K562 (cell line): ENCODE results near the gene YAE1. TPM values are rescaled to one million over a fixed set of nuclear protein-coding genes. Genes with fewer than 3 reads are reported as not detected.
A peak's percentile ranks its signal among the peaks of the same experiment; 100 is the strongest.

Experiments used
- ARID3A ChIP-seq: IDR thresholded peaks from 2 replicates; pipeline ENCODE4 v1.6.1; 2012; ENCODE audit warnings: low read depth, low read length, improper control_type of control experiment, borderline replicate concordance
- ATF7 ChIP-seq: fragments of 450-650 bp; IDR thresholded peaks from 2 replicates; pipeline ENCODE4 v1.7.1; 2014; ENCODE audit warnings: mild to moderate bottlenecking, moderate library complexity
- EP300 ChIP-seq: IDR thresholded peaks from 2 replicates; pipeline ENCODE4 v1.6.1; 2012; ENCODE audit warnings: low read length, improper control_type of control experiment
- ESRRB ChIP-seq: fragments of 250-450 bp; sonication (Bioruptor Pico); IDR thresholded peaks from 2 replicates; pipeline ENCODE4 v1.5.0; 2020; ENCODE audit warnings: mild to moderate bottlenecking, moderate library complexity, borderline replicate concordance
- EZH2 ChIP-seq: IDR thresholded peaks from 2 replicates; pipeline ENCODE4 v1.6.1; 2012; ENCODE audit warnings: low read depth, mild to moderate bottlenecking, inconsistent platforms, low read length, borderline replicate concordance
- GTF2E2 ChIP-seq: fragments of 200-800 bp; sonication (Bioruptor generic); IDR thresholded peaks from 2 replicates; pipeline ENCODE4 v1.6.1; 2016; ENCODE audit warnings: missing genetic modification characterization, missing compliant biosample characterization
- KDM2B ChIP-seq: fragments of 250-450 bp; sonication (Bioruptor Pico); IDR thresholded peaks from 2 replicates; pipeline ENCODE4 v1.8.0; 2021; ENCODE audit warnings: mild to moderate bottlenecking, moderate library complexity
- MED1 ChIP-seq: sonication (generic); formaldehyde crosslinking; IDR thresholded peaks from 2 replicates; pipeline ENCODE4 v1.8.1; 2023; ENCODE audit warnings: missing genetic modification reagents, borderline replicate concordance
- MTA1 ChIP-seq: fragments of 450-650 bp; IDR thresholded peaks from 2 replicates; pipeline ENCODE4 v1.6.1; 2017; ENCODE audit warnings: borderline replicate concordance
- MTA3 ChIP-seq: fragments of 450-650 bp; formaldehyde crosslinking; IDR thresholded peaks from 2 replicates; pipeline ENCODE4 v1.6.1; 2017; ENCODE audit warnings: mild to moderate bottlenecking, borderline replicate concordance
- NCOA6 ChIP-seq: fragments of 450-650 bp; IDR thresholded peaks from 2 replicates; pipeline ENCODE4 v1.6.1; 2017; ENCODE audit warnings: mild to moderate bottlenecking
- PHTF2 ChIP-seq: fragments of 250-450 bp; sonication (Bioruptor Pico); IDR thresholded peaks from 2 replicates; pipeline ENCODE4 v1.5.0; 2021; ENCODE audit warnings: mild to moderate bottlenecking
- POLR2B ChIP-seq: fragments of 450-650 bp; IDR thresholded peaks from 2 replicates; pipeline ENCODE4 v1.6.1; 2018; ENCODE audit warnings: low read depth; ENCODE audit not compliant: partially characterized antibody
- SIN3B ChIP-seq: fragments of 450-650 bp; IDR thresholded peaks from 2 replicates; pipeline ENCODE4 v1.6.1; 2017; ENCODE audit warnings: low read depth, mild to moderate bottlenecking, moderate library complexity
- SREBF2 ChIP-seq: sonication (generic); formaldehyde crosslinking; IDR thresholded peaks from 2 replicates; pipeline ENCODE4 v1.4.0; 2020; ENCODE audit warnings: mild to moderate bottlenecking, missing genetic modification reagents
- TGIF2 ChIP-seq: sonication (generic); formaldehyde crosslinking; IDR thresholded peaks from 2 replicates; pipeline ENCODE4 v1.8.1; 2022; ENCODE audit warnings: mild to moderate bottlenecking, missing genetic modification reagents, moderate library complexity
- ZMIZ1 ChIP-seq, 2 experiments: fragments of 150-350 bp in 1 of 2; IDR thresholded peaks; 2 replicates each; pipeline ENCODE4 v1.6.1; 2012 to 2016; ENCODE audit warnings: low read depth in 2 of 2, low read length in 2 of 2, mild to moderate bottlenecking in 1 of 2, moderate library complexity in 1 of 2
- ZNF232 ChIP-seq: sonication (generic); formaldehyde crosslinking; IDR thresholded peaks from 2 replicates; pipeline ENCODE4 v1.8.0; 2022; ENCODE audit warnings: mild to moderate bottlenecking, missing genetic modification reagents
- polyA plus RNA-seq, 8 experiments: library from polyadenylated mRNA; depleted of rRNA in 4 of 8; stranded (reverse) in 5 of 8; unstranded in 3 of 8; fragments of >200 nt; fragmentation: Nextera tagmentation in 2 of 8; fragmentation: Illumina TruSeq in 1 of 8; extraction: Ambion mirVana in 2 of 8; extraction: Trizol in 1 of 8; gene quantifications; 2 replicates each; pipeline versions ENCODE4 v1.2.1 to v1.2.3, GENCODE V29; 2011 to 2014; ENCODE audit warnings: inconsistent platforms in 1 of 8, missing spikeins in 1 of 8
- total RNA-seq, 7 experiments: library from RNA; depleted of rRNA in 6 of 7; stranded (reverse); fragments of >200 nt in 6 of 7; fragmentation: Illumina TruSeq in 2 of 7; extraction: Trizol in 2 of 7; gene quantifications; 2 replicates each; pipeline versions ENCODE4 v1.2.1 to v1.2.3, GENCODE V29; 2011 to 2021; ENCODE audit warnings: low replicate concordance in 1 of 7
- TF ChIP-seq, protein P1 (sequence below), 2 experiments: fragments of 250-450 bp in 1 of 2; fragments of 450-650 bp in 1 of 2; sonication (Bioruptor Pico) in 1 of 2; IDR thresholded peaks; 2 replicates each; pipeline versions ENCODE4 v1.6.1 to v1.8.0; 2016 to 2021; ENCODE audit warnings: mild to moderate bottlenecking in 2 of 2, moderate library complexity in 2 of 2, missing compliant biosample characterization in 1 of 2, missing genetic modification characterization in 1 of 2
- TF ChIP-seq, protein P2 (sequence below), 3 experiments: fragments of 200-800 bp in 1 of 3; sonication (Bioruptor generic) in 1 of 3; sonication (generic) in 1 of 3; formaldehyde crosslinking in 1 of 3; IDR thresholded peaks; 2 replicates each; pipeline versions ENCODE4 v1.6.1 to v1.8.0; 2016 to 2022; ENCODE audit warnings: mild to moderate bottlenecking in 2 of 3, missing compliant biosample characterization in 2 of 3, missing genetic modification characterization in 2 of 3, missing genetic modification reagents in 1 of 3

YAE1 gene
- total and polyA plus RNA-seq, 9 of the 15 experiments (the other 6 are each of a cell fraction or from before 2014, with no cell fraction given): 15.2 to 63.4 (median 30.1) TPM

- TF ChIP-seq ESRRB (no peak), PHTF2 (CRISPR knock-in tag) (no peak), SIN3B (peak; percentile 60; the same call in 1 of the 2 replicates), ARID3A (no peak), MED1 (CRISPR knock-in tag) (no peak), KDM2B (no peak), MTA3 (peak; percentile 85), ZNF232 (CRISPR knock-in tag) (no peak), GTF2E2 (tag) (peak; percentile 46; the same call in 1 of the 2 replicates), POLR2B (peak; percentile 94), EZH2 (no peak), MTA1 (no peak), EP300 (0 out of 2 replicates have a peak, but pooled peaks have one; percentile 6), ZMIZ1 (IDR thresholded peaks at IDR 0.05; ENCODE audit: low read depth in 2 of 2, low read length in 2 of 2) (peak in 1 of 2 experiments; percentile 67; a peak in 1 of 4 replicates), TGIF2 (CRISPR knock-in tag) (no peak), SREBF2 (CRISPR knock-in tag) (no peak), NCOA6 (no peak), ATF7 (peak; percentile 80)
- TF ChIP-seq, protein P1, sequence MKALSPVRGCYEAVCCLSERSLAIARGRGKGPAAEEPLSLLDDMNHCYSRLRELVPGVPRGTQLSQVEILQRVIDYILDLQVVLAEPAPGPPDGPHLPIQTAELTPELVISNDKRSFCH (CRISPR knock-in tag; IDR thresholded peaks at IDR 0.05): no peak
- TF ChIP-seq, protein P1 (tag; IDR thresholded peaks at IDR 0.05): no peak
- TF ChIP-seq, protein P2, sequence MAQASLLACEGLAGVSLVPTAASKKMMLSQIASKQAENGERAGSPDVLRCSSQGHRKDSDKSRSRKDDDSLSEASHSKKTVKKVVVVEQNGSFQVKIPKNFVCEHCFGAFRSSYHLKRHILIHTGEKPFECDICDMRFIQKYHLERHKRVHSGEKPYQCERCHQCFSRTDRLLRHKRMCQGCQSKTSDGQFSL (CRISPR knock-in tag; IDR thresholded peaks at IDR 0.05): no peak
- TF ChIP-seq, protein P2 (tag; IDR thresholded peaks at IDR 0.05): no peak
These were observed at the start of gene YAE1 (continued) for GRCh38 chr7:39566023-39566921.
